PC-9 (cell line): Measurements from ENCODE around the gene CTNND2. TPM values are rescaled to one million over a fixed set of nuclear protein-coding genes. Genes with fewer than 3 reads are reported as not detected.

Source experiments
- BruUV-seq: library from RNA; stranded (reverse); fragments of 400-500 nt; replicated peaks from 2 replicates; lab custom pipeline; 2021; lab: Mats Ljungman, UMichigan
- CTCF ChIA-PET: fragments of 300-600 bp; sonication (Branson Sonifier 250); formaldehyde crosslinking; loops from one replicate; lab custom pipeline; 2022; ENCODE audit warnings: antibody characterized with exemption; lab: Charles Lee
- POLR2A ChIA-PET: fragments of 300-600 bp; sonication (Branson Sonifier 250); formaldehyde crosslinking; loops from one replicate; lab custom pipeline; 2022; ENCODE audit warnings: antibody characterized with exemption; ENCODE audit not compliant: unreplicated experiment; lab: Charles Lee
- DNase-seq, 2 experiments: peaks; one replicate each; pipeline versions ENCODE4 v3.0.0 to v3.0.0-alpha.2; 2015 to 2022; ENCODE audit warnings: mixed read lengths in 1 of 2
- H2AFZ ChIP-seq: fragments of 200-600 bp; sonication (generic); 2 replicates; pipeline ENCODE4 v1.8.1; 2017; ENCODE audit warnings: antibody characterized with exemption
- H3F3A ChIP-seq: fragments of 200-600 bp; sonication (generic); 2 replicates; pipeline ENCODE4 v1.8.1; 2017; ENCODE audit warnings: antibody characterized with exemption, mild to moderate bottlenecking, low read depth; ENCODE audit not compliant: insufficient read depth
- H3K27ac ChIP-seq: fragments of 200-600 bp; sonication (generic); 2 replicates; pipeline ENCODE4 v1.6.1; 2016; ENCODE audit warnings: mixed run types
- H3K27me3 ChIP-seq: fragments of 200-600 bp; sonication (generic); 2 replicates; pipeline ENCODE4 v1.6.1; 2016; ENCODE audit warnings: low read depth, mixed run types; ENCODE audit not compliant: insufficient read depth
- H3K36me3 ChIP-seq: fragments of 200-600 bp; sonication (generic); 2 replicates; pipeline ENCODE4 v1.6.1; 2016; ENCODE audit warnings: low read depth, mixed run types
- H3K4me1 ChIP-seq: fragments of 200-600 bp; sonication (generic); replicated peaks from 2 replicates; pipeline ENCODE4 v1.6.1; 2016; ENCODE audit warnings: mixed run types; ENCODE audit not compliant: insufficient read depth
- H3K4me2 ChIP-seq: fragments of 200-600 bp; sonication (generic); 2 replicates; pipeline ENCODE4 v1.6.1; 2017; ENCODE audit warnings: mixed run types
- H3K4me3 ChIP-seq: fragments of 200-600 bp; sonication (generic); 2 replicates; pipeline ENCODE4 v1.6.1; 2016; ENCODE audit warnings: mixed run types
- H3K79me2 ChIP-seq: fragments of 200-600 bp; sonication (generic); 2 replicates; pipeline ENCODE4 v1.6.1; 2017; ENCODE audit warnings: low read depth, mixed run types
- H3K9me2 ChIP-seq: fragments of 200-600 bp; sonication (generic); 2 replicates; pipeline ENCODE4 v1.8.1; 2017; ENCODE audit warnings: mild to moderate bottlenecking; ENCODE audit not compliant: insufficient read depth
- H3K9me3 ChIP-seq: fragments of 200-600 bp; sonication (generic); 2 replicates; pipeline ENCODE4 v1.8.1; 2016; ENCODE audit warnings: low read depth; ENCODE audit not compliant: insufficient read depth
- H4K20me1 ChIP-seq: fragments of 200-600 bp; sonication (generic); 2 replicates; pipeline ENCODE4 v1.8.1; 2017; ENCODE audit not compliant: insufficient read depth
- EZH2 ChIP-seq: fragments of 200-600 bp; sonication (generic); IDR thresholded peaks from 2 replicates; pipeline ENCODE4 v1.8.0; 2017; ENCODE audit warnings: antibody characterized with exemption, low read depth
- intact Hi-C: fragments of 100-400 bp; cut with micrococcal nuclease; formaldehyde crosslinking; loops from one replicate; pipeline ENCODE4 v1.10.0; 2022; ENCODE audit not compliant: unreplicated experiment
- total RNA-seq: library from RNA; stranded (reverse); gene quantifications from 2 replicates; pipeline ENCODE4 v1.2.3, GENCODE V29; 2021
- TF ChIP-seq, protein P1 (sequence below): fragments of 200-600 bp; sonication (generic); conservative IDR thresholded peaks from 2 replicates; pipeline ENCODE4 v1.6.1; 2017; ENCODE audit warnings: mixed run types, antibody characterized with exemption, mild to moderate bottlenecking, moderate library complexity

CTNND2 gene
- total RNA-seq, 1 experiment from 2014 or later: not detected

- no peaks in the 10 kb centered on the region for H4K20me1 ChIP-seq
- intact Hi-C loops: no loop called here
- H3K4me2 ChIP-seq: no peak overlapping the region
- no peaks in the 10 kb centered on the region for H3K36me3 ChIP-seq
- no peak for TF ChIP-seq EZH2
- TF ChIP-seq, protein P1, sequence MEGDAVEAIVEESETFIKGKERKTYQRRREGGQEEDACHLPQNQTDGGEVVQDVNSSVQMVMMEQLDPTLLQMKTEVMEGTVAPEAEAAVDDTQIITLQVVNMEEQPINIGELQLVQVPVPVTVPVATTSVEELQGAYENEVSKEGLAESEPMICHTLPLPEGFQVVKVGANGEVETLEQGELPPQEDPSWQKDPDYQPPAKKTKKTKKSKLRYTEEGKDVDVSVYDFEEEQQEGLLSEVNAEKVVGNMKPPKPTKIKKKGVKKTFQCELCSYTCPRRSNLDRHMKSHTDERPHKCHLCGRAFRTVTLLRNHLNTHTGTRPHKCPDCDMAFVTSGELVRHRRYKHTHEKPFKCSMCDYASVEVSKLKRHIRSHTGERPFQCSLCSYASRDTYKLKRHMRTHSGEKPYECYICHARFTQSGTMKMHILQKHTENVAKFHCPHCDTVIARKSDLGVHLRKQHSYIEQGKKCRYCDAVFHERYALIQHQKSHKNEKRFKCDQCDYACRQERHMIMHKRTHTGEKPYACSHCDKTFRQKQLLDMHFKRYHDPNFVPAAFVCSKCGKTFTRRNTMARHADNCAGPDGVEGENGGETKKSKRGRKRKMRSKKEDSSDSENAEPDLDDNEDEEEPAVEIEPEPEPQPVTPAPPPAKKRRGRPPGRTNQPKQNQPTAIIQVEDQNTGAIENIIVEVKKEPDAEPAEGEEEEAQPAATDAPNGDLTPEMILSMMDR: no peak
- no peaks in the 10 kb centered on the region for H3K79me2 ChIP-seq
- DNase-seq: no peak
- no peaks in the 10 kb centered on the region for H3F3A ChIP-seq
- peaks cover 20% of the 10 kb centered on the region for H3K27me3 ChIP-seq
- CTCF ChIA-PET: no interaction called here
- no peaks in the 10 kb centered on the region for H3K9me2 ChIP-seq
- no peak overlapping the region for H2AFZ ChIP-seq
- POLR2A ChIA-PET: no interaction called here
- H3K4me3 ChIP-seq: no peak overlapping the region
- H3K27ac ChIP-seq: no peak overlapping the region
- BruUV-seq: no TSS peak
- H3K4me1 ChIP-seq: no peaks in the 10 kb centered on the region
- no peaks in the 10 kb centered on the region for H3K9me3 ChIP-seq
Observed at GRCh38 chr5:11547730-11548129, 356.5 kb downstream of the CTNND2 start.

DNA sequence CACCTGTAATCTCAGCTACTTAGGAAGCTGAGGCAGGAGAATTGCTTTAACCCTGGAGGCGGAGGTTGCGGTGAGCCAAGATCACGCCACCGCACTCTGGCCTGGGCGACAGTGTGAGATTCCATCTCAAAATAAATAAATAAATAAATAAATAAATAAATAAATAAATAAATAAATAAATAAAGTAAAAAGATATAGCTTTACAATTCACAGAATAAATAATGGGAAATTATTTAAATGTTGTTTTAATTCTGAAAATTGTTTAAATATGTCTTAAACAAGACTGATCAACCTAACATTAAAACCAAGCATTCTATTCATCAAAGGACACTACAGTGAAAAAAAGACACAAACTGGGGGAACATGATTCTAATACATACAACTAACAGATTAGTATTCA lies 357.1 kb downstream of the CTNND2 start:
- no peak overlapping the region for H3K4me2 ChIP-seq
- no peak overlapping the region for H3K27ac ChIP-seq
- BruUV-seq: no TSS peak
- no peaks in the 10 kb centered on the region for H3K36me3 ChIP-seq
- no peaks in the 10 kb centered on the region for H3K4me1 ChIP-seq
- no peak overlapping the region for H2AFZ ChIP-seq
- H3F3A ChIP-seq: no peaks in the 10 kb centered on the region
- DNase-seq: no peak
- no peaks in the 10 kb centered on the region for H3K9me3 ChIP-seq
- ChIA-PET CTCF (no interaction called here), POLR2A (no interaction called here)
- no peak overlapping the region for H3K4me3 ChIP-seq
- no peak for TF ChIP-seq EZH2
- TF ChIP-seq, protein P1: no peak
- no peaks in the 10 kb centered on the region for H4K20me1 ChIP-seq
- H3K9me2 ChIP-seq: no peaks in the 10 kb centered on the region
- peaks cover 16% of the 10 kb centered on the region; the same call in 1 of the 2 replicates for H3K27me3 ChIP-seq
- intact Hi-C loops: no loop called here
- no peaks in the 10 kb centered on the region for H3K79me2 ChIP-seq

GRCh38 chr5:11540112-11540511 lies 364.1 kb downstream of the CTNND2 start:
- H3K4me1 ChIP-seq: no peaks in the 10 kb centered on the region
- CTCF ChIA-PET: no interaction called here
- no peak for DNase-seq
- H3K9me3 ChIP-seq: no peaks in the 10 kb centered on the region
- no peaks in the 10 kb centered on the region for H3K9me2 ChIP-seq
- TF ChIP-seq, protein P1: no peak
- no peak for TF ChIP-seq EZH2
- H3K27me3 ChIP-seq: peaks cover 14% of the 10 kb centered on the region; the same call in 1 of the 2 replicates
- H3F3A ChIP-seq: no peaks in the 10 kb centered on the region
- H3K27ac ChIP-seq: no peak overlapping the region
- intact Hi-C loops: no loop called here
- no peaks in the 10 kb centered on the region for H3K79me2 ChIP-seq
- no peak overlapping the region for H3K4me3 ChIP-seq
- BruUV-seq: no TSS peak
- H3K36me3 ChIP-seq: no peaks in the 10 kb centered on the region
- POLR2A ChIA-PET: no interaction called here
- no peak overlapping the region for H3K4me2 ChIP-seq
- H4K20me1 ChIP-seq: no peaks in the 10 kb centered on the region
- H2AFZ ChIP-seq: no peak overlapping the region
